SK-N-SH treated with all-trans-retinoic acid at 6 μM for 48 hours (cell line): ENCODE measurements around the gene NOTCH3.

Source experiments
- BACH2 ChIP-seq: fragments of 250-450 bp; sonication (Bioruptor Pico); IDR thresholded peaks from 2 replicates; pipeline ENCODE4 v1.9.0; 2021; ENCODE audit warnings: mild to moderate bottlenecking, borderline replicate concordance
- CREB5 ChIP-seq: fragments of 250-450 bp; sonication (Bioruptor Pico); IDR thresholded peaks from 2 replicates; pipeline ENCODE4 v1.5.1; 2020; ENCODE audit warnings: low read depth, mild to moderate bottlenecking, moderate library complexity
- CSDC2 ChIP-seq: fragments of 250-450 bp; sonication (Bioruptor Pico); IDR thresholded peaks from 2 replicates; pipeline ENCODE4 v1.5.0; 2020; ENCODE audit warnings: mild to moderate bottlenecking, moderate library complexity
- CSRNP3 ChIP-seq: fragments of 250-450 bp; sonication (Bioruptor Pico); IDR thresholded peaks from 2 replicates; pipeline ENCODE4 v1.5.1; 2021; ENCODE audit warnings: mild to moderate bottlenecking, moderate library complexity
- ESRRG ChIP-seq: fragments of 250-450 bp; sonication (Bioruptor Pico); IDR thresholded peaks from 2 replicates; pipeline ENCODE4 v1.6.1; 2021; ENCODE audit warnings: mild to moderate bottlenecking
- OSR1 ChIP-seq: fragments of 250-450 bp; sonication (Bioruptor Pico); IDR thresholded peaks from 2 replicates; pipeline ENCODE4 v1.8.0; 2022; ENCODE audit warnings: moderate library complexity, mild to moderate bottlenecking, inconsistent platforms
- PATZ1 ChIP-seq: fragments of 250-450 bp; sonication (Bioruptor Pico); IDR thresholded peaks from 2 replicates; pipeline ENCODE4 v1.8.0; 2020; ENCODE audit warnings: mild to moderate bottlenecking, moderate library complexity, borderline replicate concordance
- RARB ChIP-seq: fragments of 250-450 bp; sonication (Bioruptor Pico); IDR thresholded peaks from 2 replicates; pipeline ENCODE4 v1.8.0; 2021; ENCODE audit warnings: mild to moderate bottlenecking, moderate library complexity
- TCF4 ChIP-seq: fragments of 250-450 bp; sonication (Bioruptor Pico); IDR thresholded peaks from 2 replicates; pipeline ENCODE4 v1.8.0; 2021; ENCODE audit warnings: mild to moderate bottlenecking, moderate library complexity, borderline replicate concordance
- ZFP30 ChIP-seq: fragments of 450-650 bp; formaldehyde crosslinking; IDR thresholded peaks from 2 replicates; pipeline ENCODE4 v1.5.0; 2022; ENCODE audit warnings: mild to moderate bottlenecking, moderate library complexity
- ZNF565 ChIP-seq: fragments of 450-650 bp; formaldehyde crosslinking; conservative IDR thresholded peaks from 2 replicates; pipeline ENCODE4 v1.5.0; 2020; ENCODE audit warnings: low read depth, mild to moderate bottlenecking, moderate library complexity
- ZNF8 ChIP-seq: fragments of 450-650 bp; formaldehyde crosslinking; IDR thresholded peaks from 2 replicates; pipeline ENCODE4 v1.5.0; 2020; ENCODE audit warnings: mild to moderate bottlenecking, moderate library complexity
- TF ChIP-seq, protein P1 (sequence below): fragments of 250-450 bp; sonication (Bioruptor Pico); IDR thresholded peaks from 2 replicates; pipeline ENCODE4 v1.5.0; 2020; ENCODE audit warnings: mild to moderate bottlenecking, moderate library complexity

DNA sequence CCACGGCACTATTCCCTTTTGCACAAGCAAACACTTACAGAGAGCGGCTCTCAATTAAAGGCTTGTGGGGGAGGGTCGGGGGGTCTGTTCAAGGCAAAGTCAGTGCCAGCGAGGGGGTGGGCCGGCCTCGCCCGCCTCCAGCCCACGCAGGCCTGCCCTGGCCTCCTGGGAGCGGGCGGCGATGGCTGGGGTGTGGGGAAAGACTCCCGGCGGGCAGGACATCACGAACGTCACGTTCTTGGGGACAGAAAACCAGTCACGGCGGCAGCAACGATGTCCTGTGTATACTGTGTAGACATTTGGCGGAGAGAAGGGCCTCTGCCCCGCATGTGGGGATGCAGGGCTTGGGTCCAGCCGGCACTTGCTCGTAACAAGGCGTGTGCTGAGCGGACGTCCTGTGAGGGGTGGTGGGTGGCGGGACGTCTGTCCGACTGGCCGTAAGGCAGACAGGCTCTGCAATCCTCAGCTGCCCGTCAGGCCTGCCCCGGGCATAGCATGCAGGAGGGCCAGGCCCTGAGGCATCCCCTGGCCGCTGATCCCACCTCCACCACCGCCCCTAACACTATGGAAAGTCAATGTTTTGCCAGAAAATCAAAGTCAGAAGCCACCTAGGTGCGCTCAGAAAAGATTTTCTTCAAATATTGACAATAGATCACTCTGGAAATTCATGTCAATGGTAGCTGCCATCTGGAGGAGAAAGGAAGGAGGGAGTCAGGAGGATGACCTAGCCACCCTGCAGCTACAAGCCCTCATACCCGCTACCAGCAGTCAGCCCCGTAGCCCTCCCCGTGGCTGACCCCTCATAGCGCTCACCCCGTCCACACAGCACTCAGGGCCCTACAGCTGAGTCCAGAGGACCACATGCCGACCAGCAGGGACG is 37.2 kb upstream of the NOTCH3 start:
- no peak for TF ChIP-seq RARB (CRISPR knock-in tag)
- TF ChIP-seq CREB5 (CRISPR knock-in tag): no peak
- TF ChIP-seq, protein P1, sequence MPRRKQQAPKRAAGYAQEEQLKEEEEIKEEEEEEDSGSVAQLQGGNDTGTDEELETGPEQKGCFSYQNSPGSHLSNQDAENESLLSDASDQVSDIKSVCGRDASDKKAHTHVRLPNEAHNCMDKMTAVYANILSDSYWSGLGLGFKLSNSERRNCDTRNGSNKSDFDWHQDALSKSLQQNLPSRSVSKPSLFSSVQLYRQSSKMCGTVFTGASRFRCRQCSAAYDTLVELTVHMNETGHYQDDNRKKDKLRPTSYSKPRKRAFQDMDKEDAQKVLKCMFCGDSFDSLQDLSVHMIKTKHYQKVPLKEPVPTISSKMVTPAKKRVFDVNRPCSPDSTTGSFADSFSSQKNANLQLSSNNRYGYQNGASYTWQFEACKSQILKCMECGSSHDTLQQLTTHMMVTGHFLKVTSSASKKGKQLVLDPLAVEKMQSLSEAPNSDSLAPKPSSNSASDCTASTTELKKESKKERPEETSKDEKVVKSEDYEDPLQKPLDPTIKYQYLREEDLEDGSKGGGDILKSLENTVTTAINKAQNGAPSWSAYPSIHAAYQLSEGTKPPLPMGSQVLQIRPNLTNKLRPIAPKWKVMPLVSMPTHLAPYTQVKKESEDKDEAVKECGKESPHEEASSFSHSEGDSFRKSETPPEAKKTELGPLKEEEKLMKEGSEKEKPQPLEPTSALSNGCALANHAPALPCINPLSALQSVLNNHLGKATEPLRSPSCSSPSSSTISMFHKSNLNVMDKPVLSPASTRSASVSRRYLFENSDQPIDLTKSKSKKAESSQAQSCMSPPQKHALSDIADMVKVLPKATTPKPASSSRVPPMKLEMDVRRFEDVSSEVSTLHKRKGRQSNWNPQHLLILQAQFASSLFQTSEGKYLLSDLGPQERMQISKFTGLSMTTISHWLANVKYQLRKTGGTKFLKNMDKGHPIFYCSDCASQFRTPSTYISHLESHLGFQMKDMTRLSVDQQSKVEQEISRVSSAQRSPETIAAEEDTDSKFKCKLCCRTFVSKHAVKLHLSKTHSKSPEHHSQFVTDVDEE (CRISPR knock-in tag): no peak
- no peak for TF ChIP-seq ZNF8 (CRISPR knock-in tag)
- TF ChIP-seq CSDC2 (CRISPR knock-in tag): no peak
- no peak for TF ChIP-seq ZFP30
- no peak for TF ChIP-seq CSRNP3 (CRISPR knock-in tag)
- no peak for TF ChIP-seq OSR1
- no peak for TF ChIP-seq PATZ1 (CRISPR knock-in tag)
- no peak for TF ChIP-seq TCF4 (CRISPR knock-in tag)
- no peak for TF ChIP-seq BACH2 (CRISPR knock-in tag)
- no peak for TF ChIP-seq ESRRG
- no peak for TF ChIP-seq ZNF565 (CRISPR knock-in tag)
